ENCODE results near the gene PPP1CC. TPM values are rescaled to one million over a fixed set of nuclear protein-coding genes. Genes with fewer than 3 reads are reported as not detected.
A peak's percentile ranks its signal among the peaks of the same experiment; 100 is the strongest.

The PPP1CC gene
- total RNA-seq, 1 donor = 107 TPM

DNA sequence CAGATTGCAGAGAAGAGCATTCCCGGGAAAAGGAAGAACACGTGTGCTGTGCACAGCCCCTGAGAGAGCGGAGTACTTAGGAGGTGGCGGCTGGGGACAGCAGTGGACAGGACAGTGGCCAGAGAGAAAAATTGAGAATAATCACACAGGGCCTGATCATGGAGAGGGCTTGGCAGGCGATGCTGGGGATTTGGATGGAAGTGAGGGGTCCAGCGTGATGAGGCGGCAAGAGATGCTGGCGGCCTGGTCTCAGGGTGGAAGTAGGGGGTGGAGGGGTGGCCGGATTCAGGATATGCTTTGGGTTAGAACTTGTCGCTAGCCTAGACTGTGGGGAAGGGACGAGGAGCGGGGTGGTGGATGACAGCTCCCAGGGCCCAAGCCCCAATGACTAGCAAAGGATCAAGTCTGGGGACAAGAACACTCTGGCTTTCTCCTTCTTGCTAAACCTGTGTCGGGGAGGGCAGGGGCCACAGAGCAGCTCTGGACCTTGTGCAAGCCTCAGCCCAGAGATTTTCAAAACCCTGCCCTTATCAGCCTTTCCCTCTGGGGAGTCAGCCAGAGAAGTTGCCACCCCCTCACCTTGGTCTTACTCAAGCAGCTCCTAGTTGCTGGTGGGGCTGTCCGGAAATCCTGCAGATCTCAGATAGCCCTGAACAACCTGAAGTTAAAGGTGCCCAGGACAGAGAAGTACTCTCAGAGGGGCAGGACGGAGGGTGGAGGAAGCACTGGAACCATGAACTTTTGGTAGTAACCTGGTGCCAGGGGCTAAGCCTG, 55.1 kb downstream of the PPP1CC start:
- Histone ChIP-seq H3K27me3 (ENCODE audit: insufficient read depth, low read length) (peaks cover 10% of the 10 kb centered on the region), H3K27ac (ENCODE audit: low read depth, low read length) (no peak overlapping the region), H3K4me3 (ENCODE audit: insufficient read depth, low read length) (no peak overlapping the region), H3K36me3 (ENCODE audit: insufficient read depth, low read length) (no peaks in the 10 kb centered on the region), H4K20me1 (ENCODE audit: insufficient read depth, low read length) (no peaks in the 10 kb centered on the region), H3K79me2 (ENCODE audit: insufficient read depth, low read length) (no peaks in the 10 kb centered on the region), H3K9me3 (ENCODE audit: low read depth, low read length) (no peaks in the 10 kb centered on the region), H3K4me1 (ENCODE audit: insufficient read depth, low read length) (peaks cover 7% of the 10 kb centered on the region), H2AFZ (ENCODE audit: low read length) (no peak overlapping the region), H3K4me2 (ENCODE audit: insufficient read depth, low read length) (no peak overlapping the region)
- TF ChIP-seq, protein P1, sequence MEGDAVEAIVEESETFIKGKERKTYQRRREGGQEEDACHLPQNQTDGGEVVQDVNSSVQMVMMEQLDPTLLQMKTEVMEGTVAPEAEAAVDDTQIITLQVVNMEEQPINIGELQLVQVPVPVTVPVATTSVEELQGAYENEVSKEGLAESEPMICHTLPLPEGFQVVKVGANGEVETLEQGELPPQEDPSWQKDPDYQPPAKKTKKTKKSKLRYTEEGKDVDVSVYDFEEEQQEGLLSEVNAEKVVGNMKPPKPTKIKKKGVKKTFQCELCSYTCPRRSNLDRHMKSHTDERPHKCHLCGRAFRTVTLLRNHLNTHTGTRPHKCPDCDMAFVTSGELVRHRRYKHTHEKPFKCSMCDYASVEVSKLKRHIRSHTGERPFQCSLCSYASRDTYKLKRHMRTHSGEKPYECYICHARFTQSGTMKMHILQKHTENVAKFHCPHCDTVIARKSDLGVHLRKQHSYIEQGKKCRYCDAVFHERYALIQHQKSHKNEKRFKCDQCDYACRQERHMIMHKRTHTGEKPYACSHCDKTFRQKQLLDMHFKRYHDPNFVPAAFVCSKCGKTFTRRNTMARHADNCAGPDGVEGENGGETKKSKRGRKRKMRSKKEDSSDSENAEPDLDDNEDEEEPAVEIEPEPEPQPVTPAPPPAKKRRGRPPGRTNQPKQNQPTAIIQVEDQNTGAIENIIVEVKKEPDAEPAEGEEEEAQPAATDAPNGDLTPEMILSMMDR (IDR thresholded peaks at IDR 0.05; ENCODE audit: extremely low read depth, low read depth, low read length) = no peak
- peak; percentile 18 for DNase-seq (ENCODE audit: insufficient read length, low spot score, missing footprints)

DNA sequence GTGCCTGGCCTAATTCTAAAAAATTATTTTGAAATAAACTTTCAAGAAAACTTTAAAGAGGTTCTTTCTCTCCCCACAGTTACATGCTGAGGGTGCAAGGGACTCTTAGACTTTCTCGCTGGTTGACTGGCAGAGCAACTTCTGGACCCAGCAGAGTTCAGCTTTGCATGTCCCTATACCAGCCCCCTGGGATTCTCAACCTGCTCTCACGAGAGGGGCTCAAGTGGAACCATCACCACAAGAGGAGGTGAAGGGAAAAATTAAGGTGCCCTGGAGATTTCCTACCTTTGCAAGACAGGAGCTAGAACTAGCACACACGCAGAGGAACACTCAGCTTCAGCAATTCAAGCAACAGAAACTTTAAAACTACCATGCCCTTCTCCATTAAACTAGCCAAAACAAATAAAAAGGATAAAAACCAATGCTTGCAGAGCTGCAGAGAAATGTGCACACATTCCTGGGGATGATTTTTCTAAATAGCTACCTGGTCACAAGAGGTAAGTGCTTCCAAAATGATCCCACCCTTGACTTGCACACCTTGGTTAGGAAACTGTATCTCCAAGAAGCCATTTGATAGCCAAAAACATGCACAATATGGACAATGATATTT, 56.3 kb downstream of the PPP1CC start:
- Histone ChIP-seq H3K79me2 (ENCODE audit: insufficient read depth, low read length) (no peaks in the 10 kb centered on the region), H3K9me3 (ENCODE audit: low read depth, low read length) (no peaks in the 10 kb centered on the region), H3K36me3 (ENCODE audit: insufficient read depth, low read length) (no peaks in the 10 kb centered on the region), H3K4me3 (ENCODE audit: insufficient read depth, low read length) (no peak overlapping the region), H3K27me3 (ENCODE audit: insufficient read depth, low read length) (peaks cover 10% of the 10 kb centered on the region), H3K27ac (ENCODE audit: low read depth, low read length) (no peak overlapping the region), H3K4me1 (ENCODE audit: insufficient read depth, low read length) (peaks cover 7% of the 10 kb centered on the region), H3K4me2 (ENCODE audit: insufficient read depth, low read length) (no peak overlapping the region), H4K20me1 (ENCODE audit: insufficient read depth, low read length) (no peaks in the 10 kb centered on the region), H2AFZ (ENCODE audit: low read length) (no peak overlapping the region)
- DNase-seq (ENCODE audit: insufficient read length, low spot score, missing footprints) = peak; percentile 32
- TF ChIP-seq, protein P1 (IDR thresholded peaks at IDR 0.05; ENCODE audit: extremely low read depth, low read depth, low read length) = no peak

DNA sequence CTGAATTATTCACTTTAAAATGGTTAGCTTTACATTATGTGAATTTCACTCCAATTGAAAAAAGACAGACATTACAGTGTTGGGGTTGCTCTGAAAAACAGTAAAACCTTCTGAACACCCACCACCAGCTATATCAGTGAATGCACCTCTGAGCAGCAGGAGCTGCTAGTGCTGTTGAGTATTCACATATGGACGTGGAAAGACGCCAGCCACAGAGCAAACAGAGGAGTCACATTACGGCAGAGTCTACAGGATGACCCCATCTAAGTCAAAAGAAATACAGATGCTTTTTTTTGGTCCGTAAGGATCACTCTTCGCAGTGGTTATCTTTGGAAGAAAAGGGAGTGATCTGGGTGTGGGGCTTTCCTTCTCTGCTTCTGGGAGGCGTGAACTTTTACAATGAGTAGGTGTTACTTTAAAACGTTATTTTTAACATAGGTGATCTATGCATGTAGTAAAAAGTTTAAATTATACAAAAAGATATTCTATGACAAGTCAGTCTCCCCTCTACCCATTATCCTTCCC, 58.3 kb downstream of the PPP1CC start:
- no peak overlapping the region for H3K27ac ChIP-seq (ENCODE audit: low read depth, low read length)
- H4K20me1 ChIP-seq (ENCODE audit: insufficient read depth, low read length) = no peaks in the 10 kb centered on the region
- H3K4me3 ChIP-seq (ENCODE audit: insufficient read depth, low read length) = no peak overlapping the region
- H3K79me2 ChIP-seq (ENCODE audit: insufficient read depth, low read length) = no peaks in the 10 kb centered on the region
- TF ChIP-seq, protein P1 (IDR thresholded peaks at IDR 0.05; ENCODE audit: extremely low read depth, low read depth, low read length) = no peak
- peaks cover 10% of the 10 kb centered on the region for H3K27me3 ChIP-seq (ENCODE audit: insufficient read depth, low read length)
- H2AFZ ChIP-seq (ENCODE audit: low read length) = no peak overlapping the region
- DNase-seq (ENCODE audit: insufficient read length, low spot score, missing footprints) = no peak
- no peaks in the 10 kb centered on the region for H3K36me3 ChIP-seq (ENCODE audit: insufficient read depth, low read length)
- no peak overlapping the region for H3K4me2 ChIP-seq (ENCODE audit: insufficient read depth, low read length)
- H3K9me3 ChIP-seq (ENCODE audit: low read depth, low read length) = no peaks in the 10 kb centered on the region
- H3K4me1 ChIP-seq (ENCODE audit: insufficient read depth, low read length) = peaks cover 7% of the 10 kb centered on the region

DNA sequence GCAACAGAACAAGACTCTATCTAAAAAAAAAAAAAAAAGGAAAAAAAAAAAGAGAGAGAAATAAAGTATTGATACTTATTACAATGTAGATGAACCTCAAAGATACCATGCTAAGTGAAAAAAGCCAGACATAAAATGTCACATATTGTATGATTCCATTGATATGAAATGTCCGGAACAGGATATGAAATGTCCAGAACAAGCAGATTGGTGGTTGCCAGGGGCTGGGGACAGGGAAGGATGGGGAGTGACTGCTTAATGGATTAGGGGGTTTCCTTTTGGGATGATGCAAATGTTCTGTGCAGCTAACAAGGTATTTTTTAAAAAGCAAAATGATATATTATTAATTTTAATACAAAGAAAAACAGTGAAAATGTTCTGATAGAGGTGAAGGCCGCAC, 58.8 kb downstream of the PPP1CC start:
- H3K36me3 ChIP-seq (ENCODE audit: insufficient read depth, low read length) = no peaks in the 10 kb centered on the region
- DNase-seq (ENCODE audit: insufficient read length, low spot score, missing footprints) = peak; percentile 11
- H3K4me1 ChIP-seq (ENCODE audit: insufficient read depth, low read length) = peaks cover 7% of the 10 kb centered on the region

More for the DNA sequence above, 58.8 kb downstream of the PPP1CC start:
- Histone ChIP-seq H3K4me3 (ENCODE audit: insufficient read depth, low read length) (no peak overlapping the region), H3K4me2 (ENCODE audit: insufficient read depth, low read length) (no peak overlapping the region), H3K27me3 (ENCODE audit: insufficient read depth, low read length) (peaks cover 10% of the 10 kb centered on the region), H3K79me2 (ENCODE audit: insufficient read depth, low read length) (no peaks in the 10 kb centered on the region), H3K27ac (ENCODE audit: low read depth, low read length) (no peak overlapping the region), H2AFZ (ENCODE audit: low read length) (no peak overlapping the region), H4K20me1 (ENCODE audit: insufficient read depth, low read length) (no peaks in the 10 kb centered on the region), H3K9me3 (ENCODE audit: low read depth, low read length) (no peaks in the 10 kb centered on the region)
- TF ChIP-seq, protein P1 (IDR thresholded peaks at IDR 0.05; ENCODE audit: extremely low read depth, low read depth, low read length) = no peak
